HG02885 (cell line): ENCODE data around the gene DRAP1.

ENCODE experiments used
- ATAC-seq: cut with Tn5 transposase; IDR thresholded peaks from one replicate; pipeline ENCODE4 v1.9.1; 2021; ENCODE audit warnings: mild to moderate bottlenecking; ENCODE audit not compliant: unreplicated experiment, poor library complexity

DRAP1 gene

GRCh38 chr11:65900125-65900898, 18.9 kb upstream of the DRAP1 start, which contains the start of gene FOSL1:
Gene FOSL1, minus strand, starts transcription at chr11:65900388. Its CDS starts 49 bp downstream, at chr11:65900339.
- ATAC-seq, result peak; percentile 77

- ATAC-seq, result no peak
Observed at GRCh38 chr11:65900899-65901180, 18.4 kb upstream of the DRAP1 start.

- no peak for ATAC-seq
Observed at GRCh38 chr11:65903068-65903481, 16.2 kb upstream of the DRAP1 start.

GRCh38 chr11:65903715-65904114, 15.5 kb upstream of the DRAP1 start:
- ATAC-seq, result no peak

GRCh38 chr11:65906602-65907001, 12.6 kb upstream of the DRAP1 start:
- no peak for ATAC-seq

- no peak for ATAC-seq
Observed at GRCh38 chr11:65907878-65908277, 11.3 kb upstream of the DRAP1 start.

GRCh38 chr11:65911682-65912568, 7.3 kb upstream of the DRAP1 start:
- ATAC-seq, result no peak

GRCh38 chr11:65912845-65913244, 6.4 kb upstream of the DRAP1 start:
- no peak for ATAC-seq

- no peak for ATAC-seq
Observed at GRCh38 chr11:65915101-65915820, 4.0 kb upstream of the DRAP1 start.

GRCh38 chr11:65915821-65916251, 3.4 kb upstream of the DRAP1 start:
- no peak for ATAC-seq

GRCh38 chr11:65916391-65916790, 2.8 kb upstream of the DRAP1 start:
- ATAC-seq, result no peak

- ATAC-seq, result no peak
Observed at GRCh38 chr11:65917077-65917433, 2.2 kb upstream of the DRAP1 start.

- no peak for ATAC-seq
Observed at GRCh38 chr11:65917434-65918210, 1.6 kb upstream of the DRAP1 start.

- peak; percentile 65 for ATAC-seq
Observed at GRCh38 chr11:65918211-65919140, 750 bp upstream of the DRAP1 start, which contains the start of gene C11orf68. Gene C11orf68, minus strand, starts transcription at chr11:65919062. Its CDS starts 31 bp downstream, at chr11:65919031.

GRCh38 chr11:65919573-65920371, 546 bp downstream of the DRAP1 start:
- peak; percentile 46 for ATAC-seq

- ATAC-seq, result no peak
Observed at GRCh38 chr11:65920372-65920802, 1.2 kb downstream of the DRAP1 start.

GRCh38 chr11:65921033-65921555, 1.9 kb downstream of the DRAP1 start:
- ATAC-seq, result no peak

GRCh38 chr11:65921876-65922275, 2.6 kb downstream of the DRAP1 start:
- no peak for ATAC-seq
